NCI-H446 (cell line): ENCODE results near the gene MEF2C.
"Not testable (repeated sequence)": the region's sequence is repeated elsewhere in the genome, so short reads cannot be mapped to it uniquely, and the experiment has no call there.

Experiments
- DNase-seq, 2 experiments: peaks; one replicate each; lab custom pipeline; 2025; lab: John Stamatoyannopoulos, UW

Gene MEF2C

GRCh38 chr5:88803309-88803708 lies 79.7 kb downstream of the MEF2C start:
- DNase-seq: no peak

- no peak for DNase-seq
Observed at GRCh38 chr5:88799938-88800535, 82.9 kb downstream of the MEF2C start.

GRCh38 chr5:88798933-88799332 lies 84.1 kb downstream of the MEF2C start:
- not testable (repeated sequence) for DNase-seq

GRCh38 chr5:88793797-88794196 lies 89.2 kb downstream of the MEF2C start:
- DNase-seq: not testable (repeated sequence)

GRCh38 chr5:88792144-88792840 lies 90.7 kb downstream of the MEF2C start:
- no peak for DNase-seq

GRCh38 chr5:88787856-88788255 lies 95.1 kb downstream of the MEF2C start:
- DNase-seq: no peak

GRCh38 chr5:88786789-88787188 lies 96.2 kb downstream of the MEF2C start:
- no peak for DNase-seq

- peak; percentile 70 to 81 for DNase-seq
Observed at GRCh38 chr5:88785746-88786565, 97.0 kb downstream of the MEF2C start.

- no peak for DNase-seq
Observed at GRCh38 chr5:88782571-88782970, 100.4 kb downstream of the MEF2C start.

- DNase-seq: peak in 1 of 2 experiments; percentile 7
Observed at GRCh38 chr5:88780736-88781135, 102.2 kb downstream of the MEF2C start.

- DNase-seq: no peak
Observed at GRCh38 chr5:88778736-88779135, 104.2 kb downstream of the MEF2C start.

- no peak for DNase-seq
Observed at GRCh38 chr5:88776692-88777091, 106.3 kb downstream of the MEF2C start.

GRCh38 chr5:88772831-88773230 lies 110.2 kb downstream of the MEF2C start:
- no peak for DNase-seq

GRCh38 chr5:88772047-88772446 lies 110.9 kb downstream of the MEF2C start:
- no peak for DNase-seq

- no peak for DNase-seq
Observed at GRCh38 chr5:88770276-88771257, 112.4 kb downstream of the MEF2C start.

- peak; percentile 57 to 75 for DNase-seq
Observed at GRCh38 chr5:88769165-88769564, 113.8 kb downstream of the MEF2C start.

- DNase-seq: no peak
Observed at GRCh38 chr5:88768411-88768810, 114.6 kb downstream of the MEF2C start.

GRCh38 chr5:88765798-88766197 lies 117.2 kb downstream of the MEF2C start:
- no peak for DNase-seq

GRCh38 chr5:88765171-88765570 lies 117.8 kb downstream of the MEF2C start:
- DNase-seq: no peak

- DNase-seq: no peak
Observed at GRCh38 chr5:88761939-88762338, 121.0 kb downstream of the MEF2C start.

- no peak for DNase-seq
Observed at GRCh38 chr5:88761269-88761850, 121.6 kb downstream of the MEF2C start.
